ENCODE data around the gene CASZ1.

CASZ1 gene

GRCh38 chr1:10629816-10630571 is 166.5 kb downstream of the CASZ1 start:
- ChIA-PET CTCF (no interaction called here), POLR2A (interaction anchor here (0.8 kb wide), 1 partner anchor 10 kb away, joined by 3 read pairs; no protein-coding TSS in a partner anchor)
- H3K4me3 ChIP-seq (ENCODE audit: low read depth, low read length) = no peak overlapping the region
- no peak for DNase-seq (ENCODE audit: low read depth, low spot score)
- TF ChIP-seq CTCF (IDR thresholded peaks at IDR 0.05; ENCODE audit: insufficient read depth, low read length, missing control alignments) = no peak

- CTCF ChIA-PET = no interaction called here
- POLR2A ChIA-PET = interaction anchor here (0.8 kb wide), 1 partner anchor 10 kb away, joined by 3 read pairs; no protein-coding TSS in a partner anchor
Measured at GRCh38 chr1:10629091-10629815, 167.2 kb downstream of the CASZ1 start.

GRCh38 chr1:10628685-10629084 is 167.8 kb downstream of the CASZ1 start:
- H3K4me3 ChIP-seq (ENCODE audit: low read depth, low read length) = no peak overlapping the region
- ChIA-PET POLR2A (no interaction called here), CTCF (no interaction called here)
- DNase-seq (ENCODE audit: low read depth, low spot score) = no peak
- no peak for TF ChIP-seq CTCF (IDR thresholded peaks at IDR 0.05; ENCODE audit: insufficient read depth, low read length, missing control alignments)

More at GRCh38 chr1:10629091-10629815, 167.2 kb downstream of the CASZ1 start:
- TF ChIP-seq CTCF (IDR thresholded peaks at IDR 0.05; ENCODE audit: insufficient read depth, low read length, missing control alignments) = no peak
- no peak for DNase-seq (ENCODE audit: low read depth, low spot score)
- no peak overlapping the region for H3K4me3 ChIP-seq (ENCODE audit: low read depth, low read length)

GRCh38 chr1:10626791-10627410 is 169.5 kb downstream of the CASZ1 start:
- DNase-seq (ENCODE audit: low read depth, low spot score) = no peak
- TF ChIP-seq CTCF (IDR thresholded peaks at IDR 0.05; ENCODE audit: insufficient read depth, low read length, missing control alignments) = no peak
- ChIA-PET CTCF (no interaction called here), POLR2A (no interaction called here)
- H3K4me3 ChIP-seq (ENCODE audit: low read depth, low read length) = no peak overlapping the region

- no peak for DNase-seq (ENCODE audit: low read depth, low spot score)
- no peak overlapping the region for H3K4me3 ChIP-seq (ENCODE audit: low read depth, low read length)
- no peak for TF ChIP-seq CTCF (IDR thresholded peaks at IDR 0.05; ENCODE audit: insufficient read depth, low read length, missing control alignments)
- POLR2A ChIA-PET = no interaction called here
- CTCF ChIA-PET = interaction anchor here (1.2 kb wide), 1 partner anchor 12 kb away, joined by 4 read pairs; no protein-coding TSS in a partner anchor
Measured at GRCh38 chr1:10626131-10626731, 170.2 kb downstream of the CASZ1 start.

Data from AG04449 (cell line).